Neural progenitor cell (in vitro differentiated cells): ENCODE measurements around the gene FTCD.

ENCODE experiments used
- CTCF ChIP-seq: fragments of 200-600 bp; sonication (generic); IDR thresholded peaks from 2 replicates; pipeline ENCODE4 v1.5.1; 2017; ENCODE audit warnings: antibody characterized with exemption, mild to moderate bottlenecking
- EZH2 ChIP-seq: fragments of 200-600 bp; sonication (generic); IDR thresholded peaks from 2 replicates; pipeline ENCODE4 v1.6.1; 2017; ENCODE audit warnings: antibody characterized with exemption, mild to moderate bottlenecking, moderate library complexity
- EZH2phosphoT487 ChIP-seq: fragments of 200-600 bp; sonication (generic); IDR thresholded peaks from 2 replicates; pipeline ENCODE4 v1.6.1; 2017; ENCODE audit warnings: antibody characterized with exemption

- no peak for TF ChIP-seq EZH2phosphoT487
- TF ChIP-seq CTCF, result no peak
- no peak for TF ChIP-seq EZH2
Measured at GRCh38 chr21:46124926-46125845, 30.2 kb downstream of the FTCD start.
